HTERT RPE-1 (cell line): ENCODE data around the gene PTPRC.

Source experiments
- in situ Hi-C: fragments of 300-500 bp; cut with MboI; formaldehyde crosslinking; loops from 4 replicates; pipeline ENCODE4 v1.14.3; 2020; ENCODE audit warnings: low sequenced_read_pairs

The PTPRC gene

GRCh38 chr1:198619375-198620140, 19.3 kb upstream of the PTPRC start:
- in situ Hi-C loops = no loop called here

- in situ Hi-C loops = no loop called here
These were observed 18.6 kb upstream of the PTPRC start for GRCh38 chr1:198620218-198620617.

- in situ Hi-C loops = no loop called here
These were observed 17.7 kb upstream of the PTPRC start for GRCh38 chr1:198620951-198621824.

- in situ Hi-C loops = no loop called here
These were observed 16.8 kb upstream of the PTPRC start for GRCh38 chr1:198622001-198622400.

GRCh38 chr1:198623752-198624647, 14.8 kb upstream of the PTPRC start:
- in situ Hi-C loops = no loop called here

- in situ Hi-C loops = no loop called here
These were observed 14.2 kb upstream of the PTPRC start for GRCh38 chr1:198624648-198624980.

- in situ Hi-C loops = no loop called here
These were observed 11.3 kb upstream of the PTPRC start for GRCh38 chr1:198627436-198628066.

GRCh38 chr1:198628067-198628455, 10.8 kb upstream of the PTPRC start:
- in situ Hi-C loops = no loop called here

- in situ Hi-C loops = no loop called here
These were observed 9.2 kb upstream of the PTPRC start for GRCh38 chr1:198629610-198630009.

- in situ Hi-C loops = no loop called here
These were observed 8.0 kb upstream of the PTPRC start for GRCh38 chr1:198630863-198631262.

- in situ Hi-C loops = no loop called here
These were observed 7.5 kb upstream of the PTPRC start for GRCh38 chr1:198631292-198631691.

- in situ Hi-C loops = no loop called here
These were observed 6.8 kb upstream of the PTPRC start for GRCh38 chr1:198632007-198632406.

- in situ Hi-C loops = no loop called here
These were observed 5.1 kb upstream of the PTPRC start for GRCh38 chr1:198633675-198634121.

- in situ Hi-C loops = no loop called here
These were observed 2.9 kb upstream of the PTPRC start for GRCh38 chr1:198635964-198636363.

- in situ Hi-C loops = no loop called here
These were observed 2.4 kb upstream of the PTPRC start for GRCh38 chr1:198636391-198636790.

- in situ Hi-C loops = no loop called here
These were observed 1.7 kb upstream of the PTPRC start for GRCh38 chr1:198637157-198637556.

GRCh38 chr1:198637916-198638437, 863 bp upstream of the PTPRC start:
- in situ Hi-C loops = no loop called here

- in situ Hi-C loops = no loop called here
These were observed 399 bp upstream of the PTPRC start for GRCh38 chr1:198638441-198638840.

GRCh38 chr1:198639671-198640143, 867 bp downstream of the PTPRC start:
- in situ Hi-C loops = no loop called here

- in situ Hi-C loops = no loop called here
These were observed 1.3 kb downstream of the PTPRC start for GRCh38 chr1:198640174-198640573.
